HL-60 (cell line): ENCODE measurements around the gene CST6.

Experiments used
- CTCF ChIP-seq: IDR thresholded peaks from one replicate; pipeline ENCODE4 v1.5.1; 2011; ENCODE audit warnings: low read length, control low read depth, inconsistent platforms; ENCODE audit not compliant: insufficient read depth
- GABPA ChIP-seq: IDR thresholded peaks from 2 replicates; pipeline ENCODE4 v1.6.1; 2012; ENCODE audit warnings: low read depth
- POLR2AphosphoS5 ChIP-seq: IDR thresholded peaks from 2 replicates; pipeline ENCODE4 v1.6.1; 2012; ENCODE audit warnings: low read depth
- REST ChIP-seq: IDR thresholded peaks from 2 replicates; pipeline ENCODE4 v1.6.1; 2012; ENCODE audit warnings: low read depth; ENCODE audit not compliant: insufficient replicate concordance
- SPI1 ChIP-seq: IDR thresholded peaks from 2 replicates; pipeline ENCODE4 v1.6.1; 2012; ENCODE audit warnings: low read depth, mild to moderate bottlenecking, borderline replicate concordance

GRCh38 chr11:65968600-65969482 lies 43.0 kb upstream of the CST6 start:
- TF ChIP-seq CTCF (no peak), POLR2AphosphoS5 (no peak), SPI1 (no peak), REST (no peak), GABPA (no peak)
